Upper lobe of right lung (tissue), 1 donor: ENCODE data around the gene UNC50. TPM values are rescaled to one million over a fixed set of nuclear protein-coding genes. Genes with fewer than 3 reads are reported as not detected.

Experiments used
- ATAC-seq: fragments of 200-7000 bp; cut with Tn5 transposase; one replicate; pipeline ENCODE4 v1.9.1; 2020; ENCODE audit warnings: mild to moderate bottlenecking, moderate library complexity
- DNase-seq: peaks from one replicate; pipeline ENCODE4 v3.0.0-alpha.2; 2020
- H3K27ac ChIP-seq: fragments of 200-600 bp; one replicate; pipeline ENCODE4 v1.8.0; 2022
- H3K27me3 ChIP-seq: fragments of 200-600 bp; one replicate; pipeline ENCODE4 v1.8.0; 2022; ENCODE audit warnings: mild to moderate bottlenecking
- H3K36me3 ChIP-seq: fragments of 200-600 bp; one replicate; pipeline ENCODE4 v1.8.0; 2022
- H3K4me1 ChIP-seq: fragments of 200-600 bp; one replicate; pipeline ENCODE4 v1.8.0; 2022
- H3K4me3 ChIP-seq: fragments of 200-600 bp; one replicate; pipeline ENCODE4 v1.8.0; 2022; ENCODE audit warnings: mild to moderate bottlenecking
- H3K9me3 ChIP-seq: fragments of 200-600 bp; one replicate; pipeline ENCODE4 v1.8.0; 2022
- CTCF ChIP-seq: fragments of 200-600 bp; IDR thresholded peaks from one replicate; pipeline ENCODE4 v1.8.0; 2022; ENCODE audit warnings: antibody characterized with exemption
- intact Hi-C: fragments of 100-400 bp; cut with DNase I; formaldehyde crosslinking; loops from one replicate; pipeline ENCODE4 v1.11.0; 2022
- total RNA-seq: library from RNA; stranded (reverse); fragmentation: NEBNext Ultra II Directional; extraction: Animal tissue kit (Norgen Biotek cat#: 25700); gene quantifications from one replicate; pipeline ENCODE4 v1.2.1, GENCODE V29; 2021
- donor health status: DM: no; HTN: yes; CAD: no; lungs with severe emphysema.

UNC50 gene
- total RNA-seq, 1 donor from 2014 or later: 53.4 TPM

- ATAC-seq (no peak), DNase-seq (no peak)
- intact Hi-C loops: no loop called here
- Histone ChIP-seq H3K27ac (no peak overlapping the region), H3K36me3 (peaks cover 59% of the 10 kb centered on the region), H3K9me3 (no peaks in the 10 kb centered on the region), H3K27me3 (no peaks in the 10 kb centered on the region), H3K4me3 (no peak overlapping the region), H3K4me1 (peaks cover 5% of the 10 kb centered on the region)
- TF ChIP-seq CTCF: no peak
These were observed 46.3 kb upstream of the UNC50 start for GRCh38 chr2:98561902-98562695.

GRCh38 chr2:98563394-98563793 is 45.0 kb upstream of the UNC50 start:
- intact Hi-C loops: no loop called here

GRCh38 chr2:98564541-98565132 is 43.8 kb upstream of the UNC50 start:
- H3K4me3 ChIP-seq: no peak overlapping the region
- ATAC-seq (no peak), DNase-seq (no peak)
- peaks cover under 1% of the 10 kb centered on the region for H3K4me1 ChIP-seq
- H3K9me3 ChIP-seq: no peaks in the 10 kb centered on the region
- H3K27ac ChIP-seq: no peak overlapping the region
- H3K36me3 ChIP-seq: peaks cover 69% of the 10 kb centered on the region
- TF ChIP-seq CTCF: no peak
- intact Hi-C loops: no loop called here
- no peaks in the 10 kb centered on the region for H3K27me3 ChIP-seq

More at GRCh38 chr2:98563394-98563793, 45.0 kb upstream of the UNC50 start:
- Histone ChIP-seq H3K9me3 (no peaks in the 10 kb centered on the region), H3K27me3 (no peaks in the 10 kb centered on the region), H3K4me3 (no peak overlapping the region), H3K27ac (no peak overlapping the region), H3K36me3 (peaks cover 69% of the 10 kb centered on the region), H3K4me1 (peaks cover 5% of the 10 kb centered on the region)
- TF ChIP-seq CTCF: no peak
- DNase-seq: no peak
- ATAC-seq: no peak

- Histone ChIP-seq H3K4me3 (no peak overlapping the region), H3K9me3 (no peaks in the 10 kb centered on the region), H3K27ac (no peak overlapping the region), H3K27me3 (no peaks in the 10 kb centered on the region), H3K36me3 (peaks cover 76% of the 10 kb centered on the region), H3K4me1 (no peaks in the 10 kb centered on the region)
- ATAC-seq: no peak
- no peak for DNase-seq
- intact Hi-C loops: no loop called here
- TF ChIP-seq CTCF: no peak
These were observed 43.0 kb upstream of the UNC50 start for GRCh38 chr2:98565286-98565860.

- no peak overlapping the region for H3K27ac ChIP-seq
- no peaks in the 10 kb centered on the region for H3K4me1 ChIP-seq
- H3K9me3 ChIP-seq: no peaks in the 10 kb centered on the region
- TF ChIP-seq CTCF: no peak
- peaks cover 77% of the 10 kb centered on the region for H3K36me3 ChIP-seq
- H3K4me3 ChIP-seq: no peak overlapping the region
- H3K27me3 ChIP-seq: no peaks in the 10 kb centered on the region
- DNase-seq (no peak), ATAC-seq (no peak)
- intact Hi-C loops: no loop called here
These were observed 42.4 kb upstream of the UNC50 start for GRCh38 chr2:98565941-98566340.
